Cardiac muscle cell (in vitro differentiated cells and primary cell): ENCODE data around the gene OTOG. TPM values are rescaled to one million over a fixed set of nuclear protein-coding genes. Genes with fewer than 3 reads are reported as not detected.

Experiments
- DNase-seq, 2 donors: peaks; one replicate each; pipeline versions ENCODE4 v3.0.0 to v3.0.0-alpha.2; 2010 to 2017; ENCODE audit warnings: low read depth in 1 of 2, low spot score in 1 of 2
- H3K27ac ChIP-seq: fragments of 200-600 bp; sonication (generic); 2 replicates; pipeline ENCODE4 v1.5.1; 2016
- H3K27me3 ChIP-seq: fragments of 200-600 bp; sonication (generic); 2 replicates; pipeline ENCODE4 v1.6.0; 2016; ENCODE audit warnings: control low read depth
- H3K36me3 ChIP-seq: fragments of 200-600 bp; sonication (generic); 2 replicates; pipeline ENCODE4 v1.5.1; 2016; ENCODE audit warnings: control low read depth
- H3K4me1 ChIP-seq: fragments of 200-600 bp; sonication (generic); 2 replicates; pipeline ENCODE4 v1.8.1; 2017; ENCODE audit warnings: low read depth, mild to moderate bottlenecking, mixed run types
- H3K4me3 ChIP-seq: fragments of 200-600 bp; sonication (generic); 2 replicates; pipeline ENCODE4 v1.5.1; 2016; ENCODE audit warnings: mild to moderate bottlenecking
- H3K9me3 ChIP-seq: fragments of 200-600 bp; sonication (generic); 2 replicates; pipeline ENCODE4 v1.5.1; 2017; ENCODE audit warnings: low read depth, mild to moderate bottlenecking, control low read depth
- CTCF ChIP-seq: IDR thresholded peaks from 2 replicates; pipeline ENCODE4 v1.5.1; 2012; ENCODE audit warnings: low read depth, mild to moderate bottlenecking, low read length
- polyA plus RNA-seq: library from polyadenylated mRNA; unstranded; fragments of >200 nt; fragmentation: Nextera tagmentation; extraction: Ambion mirVana; gene quantifications from 2 replicates; pipeline ENCODE4 v1.2.1, GENCODE V29; 2016
- total RNA-seq: library from RNA; depleted of rRNA; stranded (reverse); fragments of >200 nt; gene quantifications from 2 replicates; pipeline ENCODE4 v1.2.3, GENCODE V29; 2016

The OTOG gene
- total and polyA plus RNA-seq, 2 experiments from 2014 or later: 0.15 TPM; not detected in 1

GRCh38 chr11:17597770-17598169, 50.7 kb downstream of the OTOG start:
- Histone ChIP-seq H3K27ac (no peak overlapping the region), H3K4me3 (no peak overlapping the region), H3K27me3 (peaks cover 12% of the 10 kb centered on the region), H3K4me1 (no peaks in the 10 kb centered on the region), H3K9me3 (no peaks in the 10 kb centered on the region), H3K36me3 (no peaks in the 10 kb centered on the region)
- no peak for DNase-seq
- TF ChIP-seq CTCF: no peak

- peak; percentile 97 for TF ChIP-seq CTCF
- Histone ChIP-seq H3K4me3 (no peak overlapping the region), H3K27ac (no peak overlapping the region), H3K4me1 (no peaks in the 10 kb centered on the region), H3K9me3 (no peaks in the 10 kb centered on the region), H3K36me3 (no peaks in the 10 kb centered on the region), H3K27me3 (peaks cover 12% of the 10 kb centered on the region)
- peak; percentile 70 to 86 for DNase-seq
Measured at GRCh38 chr11:17598700-17599459, 51.8 kb downstream of the OTOG start.

- no peak overlapping the region for H3K4me3 ChIP-seq
- no peak overlapping the region for H3K27ac ChIP-seq
- H3K27me3 ChIP-seq: peaks cover 12% of the 10 kb centered on the region
- DNase-seq: no peak
- H3K36me3 ChIP-seq: no peaks in the 10 kb centered on the region
- H3K4me1 ChIP-seq: no peaks in the 10 kb centered on the region
- no peak for TF ChIP-seq CTCF
- no peaks in the 10 kb centered on the region for H3K9me3 ChIP-seq
Measured at GRCh38 chr11:17599460-17599925, 52.4 kb downstream of the OTOG start.

- no peak overlapping the region for H3K27ac ChIP-seq
- no peak for TF ChIP-seq CTCF
- no peak overlapping the region for H3K4me3 ChIP-seq
- H3K9me3 ChIP-seq: no peaks in the 10 kb centered on the region
- DNase-seq: no peak
- H3K27me3 ChIP-seq: peaks cover 12% of the 10 kb centered on the region
- H3K36me3 ChIP-seq: no peaks in the 10 kb centered on the region
- H3K4me1 ChIP-seq: no peaks in the 10 kb centered on the region
Measured at GRCh38 chr11:17600316-17601255, 53.5 kb downstream of the OTOG start.

GRCh38 chr11:17601256-17601671, 54.2 kb downstream of the OTOG start:
- no peaks in the 10 kb centered on the region for H3K4me1 ChIP-seq
- no peak overlapping the region for H3K27ac ChIP-seq
- no peak overlapping the region for H3K4me3 ChIP-seq
- no peak for TF ChIP-seq CTCF
- H3K36me3 ChIP-seq: no peaks in the 10 kb centered on the region
- peak in 1 of 2 donors; percentile 26 for DNase-seq
- peaks cover 12% of the 10 kb centered on the region for H3K27me3 ChIP-seq
- H3K9me3 ChIP-seq: no peaks in the 10 kb centered on the region
